ENCODE data around the gene SLC5A6.

GRCh38 chr2:27214941-27215340 is 2.9 kb upstream of the SLC5A6 start:
- TF ChIP-seq CTCF (conservative IDR thresholded peaks at IDR 0.05) (no peak), EZH2 (IDR thresholded peaks at IDR 0.05; ENCODE audit: low read depth) (no peak)
